NCI-H460 (cell line): Measurements from ENCODE around the gene WBP1L. TPM values are rescaled to one million over a fixed set of nuclear protein-coding genes. Genes with fewer than 3 reads are reported as not detected.
"Not testable (repeated sequence)": the region's sequence is repeated elsewhere in the genome, so short reads cannot be mapped to it uniquely, and the experiment has no call there.

Source experiments
- DNase-seq: peaks from one replicate; pipeline ENCODE4 v3.0.0-alpha.2; 2016; ENCODE audit warnings: low read depth; ENCODE audit errors: extremely low read depth
- total RNA-seq: library from RNA; depleted of rRNA; stranded (reverse); fragments of >200 nt; shearing (Covaris generic); gene quantifications from 2 replicates; pipeline ENCODE4 v1.2.3, GENCODE V29; 2014

Gene WBP1L
- total RNA-seq, 1 experiment from 2014 or later, result 12.8 TPM

DNA sequence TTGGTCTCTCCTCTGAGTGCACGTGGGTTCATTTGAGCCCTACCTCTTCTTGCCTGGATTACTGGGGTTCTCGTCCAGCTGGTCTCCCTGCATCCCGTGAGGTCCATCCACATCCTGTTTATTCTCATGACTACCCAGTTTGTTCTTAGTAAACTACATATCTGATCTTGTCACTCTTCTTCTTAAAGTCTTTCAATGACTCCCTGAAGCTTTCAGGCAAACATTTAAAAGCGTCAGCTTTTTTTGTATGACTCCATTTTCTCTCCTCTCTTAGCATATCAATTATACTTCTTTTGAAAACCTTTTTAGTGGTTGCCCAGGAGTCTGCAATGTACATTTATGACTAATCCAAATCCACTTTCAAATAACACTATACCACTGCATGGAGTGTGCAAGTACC lies 21.8 kb upstream of the WBP1L start:
- DNase-seq, result no peak

DNA sequence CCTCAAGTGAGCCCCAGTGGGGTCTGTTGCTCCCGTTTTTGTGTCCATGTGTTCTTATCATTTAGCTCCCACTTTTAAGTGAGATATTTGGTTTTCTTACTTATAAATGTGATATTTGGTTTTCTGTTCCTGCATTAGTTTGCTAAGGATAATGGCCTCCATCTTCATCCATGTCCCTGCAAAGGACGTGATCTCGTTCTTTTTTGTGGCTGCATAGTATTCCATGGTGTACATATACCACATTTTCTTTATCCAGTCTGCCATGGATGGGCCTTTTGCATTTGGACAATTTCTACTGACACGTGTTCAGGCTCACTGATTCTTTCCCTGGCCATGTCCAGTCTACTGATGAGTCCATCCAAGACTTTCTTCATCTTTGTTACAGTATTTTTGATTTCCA lies 19.8 kb upstream of the WBP1L start:
- DNase-seq, result no peak

DNA sequence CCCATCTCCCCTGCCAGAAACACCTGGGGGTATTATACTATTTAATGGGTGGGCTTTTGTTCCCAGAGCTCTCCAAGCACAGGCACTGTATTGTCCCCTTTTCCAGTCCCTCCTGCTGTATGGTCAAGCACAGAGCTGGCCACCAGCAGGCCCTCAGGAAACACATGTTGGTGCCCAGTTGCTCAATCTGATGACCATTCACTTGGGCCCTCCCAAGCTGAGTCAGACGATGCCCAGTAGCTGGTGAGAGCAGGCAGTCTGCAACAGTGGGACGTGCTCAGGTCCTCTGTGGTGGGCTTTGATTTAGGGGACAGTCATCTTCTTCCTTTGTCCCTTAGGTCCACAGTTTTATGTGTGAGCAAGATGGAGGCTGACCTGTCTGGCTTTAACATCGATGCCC lies 17.5 kb upstream of the WBP1L start:
- no peak for DNase-seq

DNA sequence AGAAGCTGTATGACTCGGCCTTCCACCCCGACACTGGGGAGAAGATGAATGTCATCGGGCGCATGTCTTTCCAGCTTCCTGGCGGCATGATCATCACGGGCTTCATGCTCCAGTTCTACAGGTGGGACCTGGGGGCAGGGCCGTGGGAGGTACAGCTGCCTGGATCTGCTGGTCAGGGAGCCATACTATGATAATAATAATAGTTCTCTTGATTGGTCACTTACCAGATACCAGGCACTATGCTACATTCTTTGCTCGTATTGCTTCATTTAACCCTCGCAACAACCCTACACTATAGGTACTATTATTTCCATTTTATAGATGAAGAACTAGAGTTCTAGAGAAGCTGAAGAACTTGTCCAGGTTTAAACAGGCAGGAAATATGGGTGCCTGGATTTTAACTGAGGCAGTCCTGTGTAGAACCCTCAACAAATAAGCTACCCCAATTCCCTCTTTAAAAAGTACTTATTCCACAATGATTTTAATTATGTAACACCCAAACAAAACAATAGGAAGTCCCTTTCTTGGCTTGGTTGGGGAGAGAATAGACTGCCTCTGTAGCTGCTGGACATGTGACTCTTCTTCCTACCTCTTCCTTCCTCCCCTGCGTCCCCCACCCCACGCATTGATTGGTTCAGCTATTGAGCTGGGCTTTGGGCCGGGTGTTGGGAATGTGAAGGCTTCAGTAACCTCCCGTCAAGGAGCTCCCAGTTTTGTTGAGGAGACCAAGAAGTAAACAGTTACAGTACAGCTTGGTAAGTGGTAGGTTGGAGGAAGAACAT lies 16.5 kb upstream of the WBP1L start:
- no peak for DNase-seq

DNA sequence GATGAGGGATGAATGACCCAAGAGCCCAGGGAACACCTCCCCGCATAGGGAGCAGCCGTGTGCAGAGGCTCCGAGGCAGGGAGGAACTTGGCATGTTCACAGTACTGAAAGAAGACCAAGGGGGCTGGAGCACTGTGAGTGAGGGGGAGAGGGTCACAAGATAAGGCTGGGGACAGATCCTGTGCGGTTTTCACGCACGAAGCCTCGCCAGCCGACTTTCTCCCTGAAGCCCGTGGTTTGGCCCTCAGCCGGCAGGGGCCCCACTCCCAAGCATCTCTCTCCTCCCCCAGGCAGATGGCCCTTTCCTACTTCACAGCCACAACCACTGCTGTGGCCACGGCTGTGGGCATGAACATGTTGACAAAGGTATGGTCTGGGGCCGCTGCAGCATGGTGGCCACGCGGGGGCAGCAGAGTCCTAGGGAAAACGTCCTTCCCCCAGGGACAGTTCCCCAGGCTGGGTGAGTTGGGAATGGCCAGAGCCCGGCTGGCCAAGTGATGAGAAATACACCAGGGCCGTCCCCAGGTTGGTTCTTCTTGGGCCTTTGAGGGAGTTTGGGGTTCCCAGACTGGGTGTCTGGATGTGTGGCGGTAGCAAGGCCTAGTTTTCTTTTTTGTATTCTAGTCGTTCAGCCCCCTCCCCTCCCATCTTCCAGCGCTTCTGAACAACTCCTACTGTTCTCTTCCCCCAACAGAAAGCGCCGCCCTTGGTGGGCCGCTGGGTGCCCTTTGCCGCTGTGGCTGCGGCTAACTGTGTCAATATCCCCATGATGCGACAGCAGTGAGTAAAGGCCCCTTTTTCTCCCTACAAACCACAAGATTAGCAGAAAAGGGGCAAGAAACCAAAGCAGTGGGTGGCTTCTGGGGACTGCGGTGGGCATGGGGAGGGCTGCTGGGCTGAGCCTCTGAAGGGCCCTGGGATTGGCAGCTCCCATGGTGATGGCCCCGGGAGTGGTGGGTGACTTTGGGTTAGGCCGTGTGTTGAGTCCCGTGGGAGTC lies 14.4 kb upstream of the WBP1L start:
- peak; percentile 75 for DNase-seq

DNA sequence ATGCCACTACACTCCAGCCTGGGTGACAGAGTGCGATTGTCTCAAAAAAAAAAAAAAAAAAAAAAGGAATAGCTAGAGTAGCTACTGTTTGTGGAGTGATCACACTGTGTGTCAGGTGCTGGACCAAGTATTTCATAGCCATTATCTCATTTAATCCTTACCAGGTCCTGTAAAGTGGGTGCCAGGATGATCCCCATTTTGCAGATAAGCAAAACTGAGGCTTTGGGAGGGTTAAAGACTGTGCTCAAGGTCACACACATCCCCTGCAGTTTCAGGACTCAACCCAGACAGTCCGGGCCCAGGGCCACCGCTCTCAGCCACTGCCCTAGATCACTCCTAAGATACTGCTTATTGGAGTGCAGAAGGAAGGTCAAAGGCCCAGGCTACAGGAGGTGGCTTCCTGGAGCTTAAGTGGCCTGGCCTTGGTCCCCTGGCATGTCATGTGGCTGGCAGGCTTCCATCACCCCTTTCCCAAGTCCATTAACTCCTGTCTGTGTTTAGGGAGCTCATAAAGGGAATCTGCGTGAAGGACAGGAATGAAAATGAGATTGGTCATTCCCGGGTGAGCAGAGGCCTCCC lies 12.4 kb upstream of the WBP1L start:
- DNase-seq, result no peak

DNA sequence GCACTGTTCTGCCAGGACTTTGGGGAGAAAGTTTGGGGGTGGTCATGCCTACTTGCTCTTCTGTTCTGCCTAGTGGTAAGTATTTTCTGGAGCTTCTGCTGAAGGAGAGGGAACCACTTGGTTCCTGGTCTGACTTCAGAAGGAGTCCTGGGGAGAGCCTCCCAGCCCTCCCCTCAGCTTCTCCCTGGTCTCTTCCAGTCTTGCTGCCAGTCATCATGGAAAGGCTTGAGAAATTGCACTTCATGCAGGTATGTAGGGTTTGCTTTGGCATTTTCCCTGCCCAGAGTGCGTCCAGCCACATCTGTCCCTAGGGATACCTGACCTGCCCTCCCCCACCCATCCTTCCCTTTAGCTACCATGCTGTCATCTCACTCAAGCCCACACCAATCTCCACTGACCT lies 11.1 kb upstream of the WBP1L start:
- DNase-seq, result no peak

DNA sequence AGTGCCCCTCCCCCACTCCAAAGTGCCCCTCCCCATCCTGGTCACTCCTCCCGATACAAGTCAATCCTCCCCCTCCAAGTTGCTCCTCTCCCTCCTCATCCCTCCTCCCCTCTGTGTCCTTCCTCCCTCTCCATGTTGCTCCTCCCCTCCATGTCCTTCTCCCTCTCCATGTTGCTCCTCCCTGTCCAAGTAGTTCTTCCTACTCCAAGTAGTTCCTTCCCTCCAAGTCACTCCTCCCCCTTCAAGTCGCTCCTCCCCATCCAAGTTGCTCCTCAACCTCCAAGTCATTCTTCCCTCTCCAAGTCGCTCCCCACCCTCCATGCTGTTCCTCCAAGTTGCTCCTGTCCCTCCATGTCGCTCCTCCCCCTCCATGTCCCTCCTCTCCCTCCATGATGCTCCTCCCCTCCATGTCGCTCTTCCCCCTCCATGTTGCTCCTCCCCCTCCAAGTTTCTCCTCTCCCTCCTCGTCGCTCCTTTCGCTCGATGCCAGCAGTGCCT lies 8.6 kb upstream of the WBP1L start:
- no peak for DNase-seq

DNA sequence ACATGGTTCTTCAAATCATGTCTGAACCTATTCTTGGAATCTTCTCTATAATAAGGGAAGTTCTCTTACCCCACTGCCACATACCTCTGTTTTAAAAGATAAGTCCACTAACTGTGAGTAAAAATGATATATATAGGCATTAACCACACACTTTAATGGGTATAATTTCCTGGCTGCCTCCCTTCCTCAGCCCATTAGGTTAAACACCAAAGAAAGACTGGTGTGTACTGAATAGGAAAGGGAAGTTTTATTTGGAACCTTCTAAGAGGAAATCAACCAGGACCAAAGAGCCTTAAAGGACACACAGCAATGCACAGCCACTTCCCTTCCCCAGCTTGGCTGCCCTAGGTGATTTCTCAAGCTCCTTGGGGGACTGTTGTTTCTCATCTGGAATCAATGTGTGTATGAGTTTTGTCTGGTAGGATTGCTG lies 5.0 kb upstream of the WBP1L start:
- DNase-seq, result no peak

DNA sequence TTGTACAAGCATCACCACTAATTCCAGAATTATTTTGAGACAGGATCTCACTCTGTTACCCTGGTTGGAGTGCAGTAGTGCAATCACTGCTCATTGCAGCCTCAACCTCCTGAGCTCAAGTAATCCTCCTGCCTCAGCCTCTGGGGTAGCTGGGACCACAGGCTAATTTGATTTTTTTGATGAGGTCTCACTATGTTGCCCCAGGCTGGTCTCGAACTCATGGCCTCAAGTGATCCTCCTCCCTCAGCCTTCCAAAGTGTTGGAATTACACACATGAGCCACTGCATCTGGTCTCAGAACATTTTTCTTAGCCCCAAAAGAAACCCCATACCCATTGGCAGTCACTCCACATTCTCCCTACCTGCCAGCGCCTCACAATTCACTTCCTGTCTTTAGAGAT lies 3.5 kb upstream of the WBP1L start:
- no peak for DNase-seq

DNA sequence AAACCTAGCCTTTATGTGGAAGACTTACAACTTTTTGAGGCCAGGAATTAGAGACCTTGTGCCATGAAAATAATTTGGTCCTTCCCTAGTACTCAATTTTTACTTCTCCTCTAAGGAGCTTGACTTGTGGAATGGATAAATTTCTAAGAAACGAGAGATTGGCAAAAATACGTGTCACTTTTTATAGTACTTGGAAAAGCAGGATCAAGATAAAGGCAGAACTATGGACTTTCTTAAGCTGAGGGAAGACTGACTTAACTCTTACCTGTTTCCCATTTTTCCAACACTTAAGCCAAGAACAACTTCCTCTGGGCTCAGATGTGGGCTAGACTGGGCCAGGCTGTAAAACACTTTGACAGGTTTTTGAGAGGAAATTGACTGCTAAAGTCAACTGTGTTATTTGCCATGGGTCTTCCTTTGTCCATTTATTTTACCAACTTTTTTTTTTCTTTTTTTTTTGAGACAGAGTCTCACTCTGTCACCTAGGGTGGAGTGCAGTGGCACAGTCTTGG lies 2.0 kb upstream of the WBP1L start:
- DNase-seq, result no peak

DNA sequence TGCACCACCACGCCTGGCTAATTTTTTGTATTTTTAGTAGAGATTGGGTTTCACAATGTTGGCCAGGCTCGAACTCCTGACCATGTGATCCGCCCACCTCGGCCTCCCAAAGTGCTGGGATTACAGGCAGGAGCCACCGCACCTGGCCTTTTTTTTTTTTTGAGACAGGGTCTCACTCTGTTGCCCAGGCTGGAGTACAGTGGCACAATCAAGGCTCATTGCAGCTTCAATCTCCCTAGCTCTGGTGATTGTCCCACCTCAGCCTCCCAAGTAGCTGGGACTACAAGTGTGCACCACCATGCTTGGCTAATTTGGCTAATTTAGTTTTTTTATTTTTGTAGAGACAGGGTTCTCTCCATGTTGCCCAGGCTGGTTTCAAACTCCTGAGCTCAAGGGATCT lies 1.4 kb upstream of the WBP1L start:
- DNase-seq, result not testable (repeated sequence)

DNA sequence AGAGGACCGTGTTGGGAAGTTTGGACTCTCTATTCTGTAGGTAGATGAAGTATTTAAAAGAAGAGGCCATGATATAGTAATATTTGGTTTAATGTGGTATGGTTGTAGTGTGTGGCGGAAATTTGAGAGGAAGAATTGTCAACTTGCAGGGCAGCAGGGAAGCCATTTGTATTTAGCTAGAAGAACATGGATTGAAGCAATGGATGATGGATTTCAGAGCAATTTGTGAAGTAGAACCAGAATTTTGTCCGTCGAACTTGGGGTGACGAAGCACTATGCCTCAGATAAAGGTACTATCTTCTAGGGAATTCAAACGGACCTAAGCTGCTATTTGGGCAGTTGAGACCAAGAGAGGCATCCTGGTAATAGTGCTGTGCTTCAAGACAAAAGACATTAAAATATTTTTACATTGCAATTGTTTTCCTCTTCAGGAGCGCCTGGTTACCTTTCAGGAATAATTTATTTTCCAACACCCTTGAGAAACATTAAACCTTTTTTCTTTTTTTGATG lies 615 bp upstream of the WBP1L start:
- no peak for DNase-seq

DNA sequence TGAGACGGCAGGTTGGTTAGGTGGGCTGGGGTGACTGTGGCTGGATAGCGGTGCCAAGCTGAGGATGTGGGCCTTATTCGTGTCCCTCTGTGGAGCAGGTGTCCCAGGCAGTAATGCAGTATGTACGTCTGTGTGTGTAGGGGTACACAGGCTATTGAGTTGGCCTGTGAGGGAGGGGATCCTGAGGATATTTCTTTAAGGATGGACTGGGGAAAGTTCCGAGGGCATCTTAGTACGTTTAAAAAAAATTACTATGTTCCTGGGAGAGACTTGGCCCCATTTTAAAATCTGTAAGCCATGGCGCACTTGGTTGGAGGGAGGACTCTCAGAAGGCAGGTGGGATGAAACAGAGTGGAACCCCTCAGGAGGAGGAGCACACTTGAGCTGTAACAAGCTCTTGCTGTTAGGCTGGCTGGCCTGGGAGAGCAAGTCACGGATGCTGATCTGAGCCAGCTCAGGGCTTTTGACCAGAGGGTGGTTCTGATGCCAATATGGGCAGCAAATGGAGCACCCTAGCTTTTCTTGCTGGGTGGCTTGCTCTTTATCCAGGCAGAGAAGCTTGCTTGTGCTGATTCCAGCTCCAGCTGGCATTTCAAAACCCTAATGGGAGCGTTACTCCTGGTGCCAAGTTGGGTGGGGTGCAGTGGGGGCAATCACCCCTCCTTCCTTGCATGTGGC lies 765 bp downstream of the WBP1L start:
- no peak for DNase-seq

DNA sequence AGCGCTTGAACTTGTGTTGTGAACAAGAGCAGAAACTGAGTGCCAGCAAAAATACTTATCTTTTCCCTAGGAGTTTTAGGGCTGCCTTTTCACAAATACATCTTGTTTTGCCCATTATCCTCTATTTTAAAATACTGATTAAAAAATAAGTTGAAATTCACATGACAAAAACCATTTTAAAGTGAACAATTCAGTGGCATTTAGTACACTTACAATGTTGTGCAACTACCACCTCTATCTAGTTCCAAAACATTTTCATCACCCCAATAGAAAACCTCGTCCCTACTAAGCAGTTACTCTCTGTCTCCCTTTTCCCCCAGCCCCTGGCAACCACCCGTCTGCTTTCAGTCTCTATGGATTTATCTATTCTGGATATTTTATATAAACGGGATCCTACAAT lies 1.4 kb downstream of the WBP1L start:
- no peak for DNase-seq

DNA sequence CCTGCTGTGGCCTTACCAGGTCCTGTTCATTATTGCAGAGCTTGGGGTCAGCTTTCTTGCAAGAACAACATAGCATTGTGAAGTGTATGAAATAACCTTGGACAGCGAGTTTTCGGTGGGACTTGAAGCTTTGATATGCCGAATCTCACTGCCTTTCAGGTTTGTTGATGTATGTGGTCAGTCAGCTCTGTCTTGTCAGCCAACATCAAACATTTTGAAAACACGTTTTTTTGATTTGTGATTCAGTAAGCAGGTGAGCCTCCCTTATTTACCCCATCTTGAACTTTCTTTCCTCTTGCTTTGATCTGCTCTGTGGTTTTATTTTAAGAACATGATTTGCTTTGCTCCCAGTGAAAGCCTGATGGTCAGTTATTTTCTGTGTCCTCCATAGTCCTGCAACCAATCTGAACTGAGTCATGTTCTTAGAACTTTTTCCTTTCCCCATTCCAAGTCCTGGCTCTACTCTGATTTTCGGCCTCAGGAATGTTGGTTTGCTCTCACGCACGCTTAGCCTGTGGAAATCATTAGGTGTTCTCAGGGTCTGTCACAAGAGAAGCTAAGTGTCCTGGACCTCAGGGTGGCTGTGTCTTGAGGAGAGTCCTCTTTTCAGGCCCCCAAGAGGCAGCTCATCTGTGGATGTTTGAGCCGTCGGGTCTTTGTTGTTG lies 8.7 kb downstream of the WBP1L start:
- DNase-seq, result no peak

DNA sequence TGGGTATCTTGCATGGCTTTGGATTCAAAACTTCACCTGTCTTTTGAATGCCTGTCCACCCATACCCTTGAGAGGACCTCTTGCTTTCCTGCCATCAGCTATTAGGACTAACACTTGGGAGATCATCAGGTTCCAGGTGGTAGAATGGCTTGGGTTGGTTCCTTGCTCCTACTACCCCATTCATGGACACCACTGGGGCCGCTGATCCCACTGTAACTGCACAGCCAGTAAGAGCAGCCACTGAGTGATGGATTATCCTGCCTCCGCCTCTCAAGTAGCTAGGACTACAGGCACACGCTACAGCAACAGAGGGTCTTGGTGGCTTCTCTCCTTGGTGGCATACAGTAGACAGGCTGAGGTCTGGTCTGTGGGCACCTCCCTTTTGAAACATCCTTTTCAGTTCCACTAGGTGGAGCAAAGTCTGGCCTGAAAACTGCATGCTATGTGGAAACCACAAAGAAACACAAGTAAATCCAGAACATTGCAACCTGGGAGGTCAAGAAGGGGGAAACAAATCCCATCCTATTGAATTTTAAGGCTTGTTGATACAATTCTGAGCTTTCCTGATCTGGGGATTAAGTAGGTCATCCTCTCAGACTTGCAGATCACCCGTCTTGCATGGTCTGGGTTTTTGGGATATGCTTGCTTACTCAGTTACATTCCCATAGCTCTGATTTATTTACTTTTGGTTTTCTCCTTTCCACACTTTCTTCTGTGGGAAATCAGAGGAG lies 9.4 kb downstream of the WBP1L start:
- DNase-seq, result peak; percentile 31

DNA sequence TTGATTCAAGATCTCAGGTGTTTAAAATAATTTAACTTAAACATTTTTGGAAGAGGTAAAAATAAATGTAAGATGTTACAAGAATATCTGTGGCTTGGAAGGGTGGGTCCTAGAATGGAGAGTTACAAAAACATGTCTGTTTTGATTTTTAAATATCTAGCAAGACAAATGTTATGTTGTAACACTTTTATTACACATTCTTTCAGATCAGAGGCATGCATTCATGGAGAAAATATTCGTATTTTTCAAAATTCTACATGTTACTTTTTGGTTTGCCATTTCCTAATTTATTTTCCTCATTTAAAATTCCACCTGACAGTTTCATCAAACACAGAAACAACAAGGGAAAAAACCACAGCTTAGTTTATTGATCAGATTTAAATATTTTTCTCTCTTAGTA lies 10.0 kb downstream of the WBP1L start:
- DNase-seq, result no peak

DNA sequence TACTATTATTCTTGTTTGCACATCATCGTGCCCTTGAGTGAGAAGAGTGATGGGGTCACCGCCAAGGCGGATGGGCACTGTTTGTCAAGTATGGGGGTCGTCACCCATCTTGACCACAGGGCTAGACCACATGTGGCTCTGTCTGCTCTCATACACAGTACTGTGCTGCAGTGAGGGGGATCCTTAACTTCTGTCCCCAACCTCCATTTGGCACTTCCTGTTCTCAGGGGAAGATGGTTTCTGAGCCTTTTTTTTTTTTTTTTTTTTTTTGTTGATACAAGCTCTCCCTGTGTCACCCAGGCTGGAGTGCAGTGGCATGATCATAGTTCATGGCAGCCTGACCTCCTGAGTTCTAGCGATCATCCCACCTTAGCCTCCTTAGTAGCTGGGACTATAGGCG lies 13.6 kb downstream of the WBP1L start:
- no peak for DNase-seq
